ENCODE results near the gene MEMO1. TPM values are rescaled to one million over a fixed set of nuclear protein-coding genes. Genes with fewer than 3 reads are reported as not detected.

The MEMO1 gene
- total RNA-seq, 1 experiment from 2014 or later = 49.5 TPM

DNA sequence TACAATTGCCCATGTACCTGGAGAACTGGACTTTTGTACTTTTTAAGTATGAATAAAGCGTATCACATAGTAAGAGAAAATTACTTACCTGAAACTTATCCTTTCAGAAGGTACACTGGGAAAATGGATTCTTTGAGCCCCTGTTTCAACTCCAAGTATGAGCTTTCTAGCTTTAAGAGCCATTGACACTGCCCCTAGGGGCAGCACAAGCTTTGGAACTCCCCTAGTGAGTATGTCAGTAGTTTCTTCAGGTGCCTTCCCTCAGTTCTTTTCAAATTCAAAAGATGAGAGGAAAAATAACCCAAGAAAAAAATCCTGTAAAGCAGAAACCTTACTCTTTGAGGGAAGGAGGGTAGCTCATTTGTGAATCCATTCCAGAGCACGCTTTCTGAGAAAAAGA, 124.1 kb downstream of the MEMO1 start:
- intact Hi-C loops (cut with micrococcal nuclease) = loop anchor here (5.0 kb wide), 1 partner anchor 121 kb away; no protein-coding TSS in a partner anchor
- Histone ChIP-seq H4K20me1 (ENCODE audit: low read length) (no peaks in the 10 kb centered on the region), H3K27ac (ENCODE audit: low read length) (no peak overlapping the region), H3K36me3 (ENCODE audit: low read depth, low read length) (peaks cover 2% of the 10 kb centered on the region; the same call in 1 of the 2 replicates), H3K4me3 (ENCODE audit: low read length) (no peak overlapping the region), H3K9ac (ENCODE audit: low read length) (no peak overlapping the region), H3K79me2 (ENCODE audit: low read length) (no peaks in the 10 kb centered on the region), H3K4me2 (ENCODE audit: low read length) (no peak overlapping the region), H3K9me3 (ENCODE audit: low read length) (no peaks in the 10 kb centered on the region), H3K27me3 (ENCODE audit: low read length) (no peaks in the 10 kb centered on the region), H3K9me2 (replicated peaks; ENCODE audit: low read length) (no peaks in the 10 kb centered on the region), H3F3A (ENCODE audit: low read length, unreplicated experiment) (no peaks in the 10 kb centered on the region), H2AFZ (ENCODE audit: low read length) (no peak overlapping the region), H3K4me1 (ENCODE audit: insufficient read depth, low read length) (no peaks in the 10 kb centered on the region)
- ATAC-seq (peak; percentile 61), DNase-seq (peak; percentile 50)
- no TSS peak for BruUV-seq (replicated peaks)
- ChIA-PET POLR2A (ENCODE audit: unreplicated experiment) (no interaction called here), CTCF (interaction anchor here (0.5 kb wide), 1 partner anchor 120 kb away, joined by 6 read pairs; no protein-coding TSS in a partner anchor)
- TF ChIP-seq, protein P1, sequence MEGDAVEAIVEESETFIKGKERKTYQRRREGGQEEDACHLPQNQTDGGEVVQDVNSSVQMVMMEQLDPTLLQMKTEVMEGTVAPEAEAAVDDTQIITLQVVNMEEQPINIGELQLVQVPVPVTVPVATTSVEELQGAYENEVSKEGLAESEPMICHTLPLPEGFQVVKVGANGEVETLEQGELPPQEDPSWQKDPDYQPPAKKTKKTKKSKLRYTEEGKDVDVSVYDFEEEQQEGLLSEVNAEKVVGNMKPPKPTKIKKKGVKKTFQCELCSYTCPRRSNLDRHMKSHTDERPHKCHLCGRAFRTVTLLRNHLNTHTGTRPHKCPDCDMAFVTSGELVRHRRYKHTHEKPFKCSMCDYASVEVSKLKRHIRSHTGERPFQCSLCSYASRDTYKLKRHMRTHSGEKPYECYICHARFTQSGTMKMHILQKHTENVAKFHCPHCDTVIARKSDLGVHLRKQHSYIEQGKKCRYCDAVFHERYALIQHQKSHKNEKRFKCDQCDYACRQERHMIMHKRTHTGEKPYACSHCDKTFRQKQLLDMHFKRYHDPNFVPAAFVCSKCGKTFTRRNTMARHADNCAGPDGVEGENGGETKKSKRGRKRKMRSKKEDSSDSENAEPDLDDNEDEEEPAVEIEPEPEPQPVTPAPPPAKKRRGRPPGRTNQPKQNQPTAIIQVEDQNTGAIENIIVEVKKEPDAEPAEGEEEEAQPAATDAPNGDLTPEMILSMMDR (conservative IDR thresholded peaks at IDR 0.05; ENCODE audit: low read depth, low read length) = peak; percentile 68
- TF ChIP-seq EZH2phosphoT487 (IDR thresholded peaks at IDR 0.05; ENCODE audit: borderline replicate concordance, low read length) = no peak

DNA sequence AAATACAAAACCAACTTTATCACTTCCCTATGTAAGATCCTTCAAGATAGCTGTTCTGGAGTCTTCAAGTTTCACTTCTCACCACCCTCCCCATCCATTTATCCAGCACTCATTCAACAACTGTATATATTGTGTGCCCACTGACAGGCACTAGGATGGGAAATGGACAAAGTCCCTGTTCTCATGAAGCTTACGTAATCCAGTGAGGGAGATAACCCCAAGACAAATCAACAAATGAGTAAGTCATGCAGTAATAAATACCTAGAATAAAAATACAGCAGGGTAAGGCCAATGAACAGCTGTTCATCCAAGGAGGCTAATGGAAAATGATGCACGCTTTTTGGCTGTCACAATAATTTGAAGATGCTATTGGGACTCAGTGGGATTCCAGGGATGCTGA, 133.8 kb downstream of the MEMO1 start:
- Histone ChIP-seq H3K36me3 (ENCODE audit: low read depth, low read length) (no peaks in the 10 kb centered on the region), H3K4me3 (ENCODE audit: low read length) (no peak overlapping the region), H3K9ac (ENCODE audit: low read length) (no peak overlapping the region), H3K27ac (ENCODE audit: low read length) (no peak overlapping the region), H3K79me2 (ENCODE audit: low read length) (no peaks in the 10 kb centered on the region), H3K9me3 (ENCODE audit: low read length) (no peaks in the 10 kb centered on the region), H3K4me1 (ENCODE audit: insufficient read depth, low read length) (peaks cover 7% of the 10 kb centered on the region), H4K20me1 (ENCODE audit: low read length) (0 out of 2 replicates have a peak, but pooled peaks cover 4% of the 10 kb centered on the region), H2AFZ (ENCODE audit: low read length) (no peak overlapping the region), H3K4me2 (ENCODE audit: low read length) (no peak overlapping the region), H3K9me2 (replicated peaks; ENCODE audit: low read length) (no peaks in the 10 kb centered on the region), H3K27me3 (ENCODE audit: low read length) (no peaks in the 10 kb centered on the region), H3F3A (ENCODE audit: low read length, unreplicated experiment) (no peaks in the 10 kb centered on the region)
- ATAC-seq (no peak), DNase-seq (no peak)
- no peak for TF ChIP-seq EZH2 (IDR thresholded peaks at IDR 0.05; ENCODE audit: low read length, unreplicated experiment)
- no peak for TF ChIP-seq EZH2phosphoT487 (IDR thresholded peaks at IDR 0.05; ENCODE audit: borderline replicate concordance, low read length)
- TF ChIP-seq, protein P1 (conservative IDR thresholded peaks at IDR 0.05; ENCODE audit: low read depth, low read length) = no peak
- ChIA-PET CTCF (no interaction called here), POLR2A (ENCODE audit: unreplicated experiment) (no interaction called here)
- intact Hi-C loops (cut with micrococcal nuclease) = no loop called here
- no TSS peak for BruUV-seq (replicated peaks)

DNA sequence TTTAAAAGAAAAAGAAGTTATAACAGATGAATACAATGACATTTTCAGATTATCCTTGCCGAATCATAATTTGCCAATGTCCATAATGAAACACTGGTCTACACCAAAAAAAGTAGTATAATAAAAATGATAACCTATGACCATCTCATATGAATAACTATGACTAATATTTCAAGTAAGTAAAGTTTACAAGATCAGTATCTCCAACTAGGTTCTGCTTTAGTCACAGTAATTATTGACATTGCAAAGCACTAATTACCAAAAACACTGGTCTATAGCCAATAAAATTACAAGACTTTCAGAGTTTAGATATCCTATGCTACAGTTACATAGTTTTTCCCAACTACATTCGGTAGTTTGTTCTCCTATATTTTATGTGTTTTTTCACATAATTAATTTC, 136.7 kb downstream of the MEMO1 start:
- Histone ChIP-seq H3K4me2 (ENCODE audit: low read length) (no peak overlapping the region), H3F3A (ENCODE audit: low read length, unreplicated experiment) (no peaks in the 10 kb centered on the region), H3K9me2 (replicated peaks; ENCODE audit: low read length) (no peaks in the 10 kb centered on the region), H3K9ac (ENCODE audit: low read length) (no peak overlapping the region), H3K4me3 (ENCODE audit: low read length) (no peak overlapping the region), H2AFZ (ENCODE audit: low read length) (no peak overlapping the region), H3K79me2 (ENCODE audit: low read length) (no peaks in the 10 kb centered on the region), H3K4me1 (ENCODE audit: insufficient read depth, low read length) (peaks cover 7% of the 10 kb centered on the region), H3K27me3 (ENCODE audit: low read length) (no peaks in the 10 kb centered on the region), H3K27ac (ENCODE audit: low read length) (no peak overlapping the region), H3K9me3 (ENCODE audit: low read length) (no peaks in the 10 kb centered on the region), H3K36me3 (ENCODE audit: low read depth, low read length) (no peaks in the 10 kb centered on the region), H4K20me1 (ENCODE audit: low read length) (0 out of 2 replicates have a peak, but pooled peaks cover 4% of the 10 kb centered on the region)
- BruUV-seq (replicated peaks) = no TSS peak
- intact Hi-C loops (cut with micrococcal nuclease) = no loop called here
- POLR2A ChIA-PET (ENCODE audit: unreplicated experiment) = no interaction called here
- DNase-seq (peak; percentile 24), ATAC-seq (0 out of 2 replicates have a peak, but pooled peaks have one; percentile 13)
- TF ChIP-seq EZH2 (IDR thresholded peaks at IDR 0.05; ENCODE audit: low read length, unreplicated experiment) = no peak
- no peak for TF ChIP-seq EZH2phosphoT487 (IDR thresholded peaks at IDR 0.05; ENCODE audit: borderline replicate concordance, low read length)
- TF ChIP-seq, protein P1 (conservative IDR thresholded peaks at IDR 0.05; ENCODE audit: low read depth, low read length) = no peak
- CTCF ChIA-PET = no interaction called here

Measured in PC-3 (cell line).